Upper lobe of left lung (tissue), 6 donors: ENCODE measurements around the gene CLDN15. TPM values are rescaled to one million over a fixed set of nuclear protein-coding genes. Genes with fewer than 3 reads are reported as not detected.

Source experiments
- ATAC-seq, 2 donors: fragments of 200-7000 bp; cut with Tn5 transposase; one replicate each; pipeline ENCODE4 v1.9.1; 2022; ENCODE audit warnings: mild to moderate bottlenecking in 2 of 2, moderate library complexity in 2 of 2; ENCODE audit not compliant: low FRiP score in 2 of 2
- DNase-seq, 2 donors: peaks; one replicate each; pipeline ENCODE4 v3.0.0-alpha.2; 2019 to 2020
- H3K27ac ChIP-seq, 4 donors: fragments of 200-600 bp; sonication (generic); one replicate each; pipeline ENCODE4 v1.5.1; 2016 to 2019
- H3K27me3 ChIP-seq, 4 donors: fragments of 200-600 bp; sonication (generic); one replicate each; pipeline ENCODE4 v1.5.1; 2017 to 2019
- H3K36me3 ChIP-seq, 4 donors: fragments of 200-600 bp; sonication (generic); one replicate each; pipeline ENCODE4 v1.5.1; 2016 to 2019
- H3K4me1 ChIP-seq, 4 donors: fragments of 200-600 bp; sonication (generic); one replicate each; pipeline ENCODE4 v1.5.1; 2018 to 2019
- H3K4me3 ChIP-seq, 4 donors: fragments of 200-600 bp; sonication (generic); one replicate each; pipeline ENCODE4 v1.5.1; 2017 to 2019; ENCODE audit warnings: mild to moderate bottlenecking in 2 of 4, moderate library complexity in 1 of 4
- H3K9me3 ChIP-seq, 4 donors: fragments of 200-600 bp; sonication (generic); one replicate each; pipeline ENCODE4 v1.5.1; 2018 to 2019
- EP300 ChIP-seq, 4 donors: sonication (generic); formaldehyde crosslinking; IDR thresholded peaks; one replicate each; pipeline ENCODE4 v1.5.1; 2017; ENCODE audit warnings: antibody characterized with exemption in 4 of 4, control low read depth in 2 of 4
- POLR2A ChIP-seq, 4 donors: fragments of 450-650 bp; IDR thresholded peaks; one replicate each; pipeline ENCODE4 v1.5.1; 2016 to 2017; ENCODE audit warnings: antibody characterized with exemption in 4 of 4, mild to moderate bottlenecking in 2 of 4
- POLR2AphosphoS5 ChIP-seq, 2 donors: sonication (generic); formaldehyde crosslinking; IDR thresholded peaks; one replicate each; pipeline ENCODE4 v1.5.1; 2017; ENCODE audit warnings: antibody characterized with exemption in 2 of 2
- WGBS, 2 donors: methylation state at CpG; one replicate each; pipeline ENCODE4 v1.1.5; 2017 to 2018; 5-methylcytosine and 5-hydroxymethylcytosine counted together
- total RNA-seq, 6 donors: library from RNA; depleted of rRNA in 4 of 6; stranded (reverse); fragments of >200 nt in 4 of 6; gene quantifications; one replicate each; pipeline versions ENCODE4 v1.1.0 to v1.2.1, GENCODE V29; 2016 to 2021
- TF ChIP-seq, protein P1 (sequence below), 6 experiments: fragments of 450-650 bp in 4 of 6; fragments of 200-600 bp in 2 of 6; sonication (generic) in 2 of 6; IDR thresholded peaks; one replicate each; pipeline ENCODE4 v1.5.1; 2016 to 2019; ENCODE audit warnings: antibody characterized with exemption in 6 of 6
- donor health status: DM: no; HTN: no; CAD: no; lungs with moderate emphysema.
- donor health status: DM: no; HTN: yes; CAD: no; lungs with severe emphysema.

Gene CLDN15
- total RNA-seq, 6 donors from 2014 or later: 6.0 to 31.4 (median 8.8) TPM

GRCh38 chr7:101241443-101242349 is 4.1 kb upstream of the CLDN15 start:
- peak overlapping the region in 3 of 4 donors; percentile 85 to 98 (median 94) for H3K27ac ChIP-seq
- TF ChIP-seq, protein P1, sequence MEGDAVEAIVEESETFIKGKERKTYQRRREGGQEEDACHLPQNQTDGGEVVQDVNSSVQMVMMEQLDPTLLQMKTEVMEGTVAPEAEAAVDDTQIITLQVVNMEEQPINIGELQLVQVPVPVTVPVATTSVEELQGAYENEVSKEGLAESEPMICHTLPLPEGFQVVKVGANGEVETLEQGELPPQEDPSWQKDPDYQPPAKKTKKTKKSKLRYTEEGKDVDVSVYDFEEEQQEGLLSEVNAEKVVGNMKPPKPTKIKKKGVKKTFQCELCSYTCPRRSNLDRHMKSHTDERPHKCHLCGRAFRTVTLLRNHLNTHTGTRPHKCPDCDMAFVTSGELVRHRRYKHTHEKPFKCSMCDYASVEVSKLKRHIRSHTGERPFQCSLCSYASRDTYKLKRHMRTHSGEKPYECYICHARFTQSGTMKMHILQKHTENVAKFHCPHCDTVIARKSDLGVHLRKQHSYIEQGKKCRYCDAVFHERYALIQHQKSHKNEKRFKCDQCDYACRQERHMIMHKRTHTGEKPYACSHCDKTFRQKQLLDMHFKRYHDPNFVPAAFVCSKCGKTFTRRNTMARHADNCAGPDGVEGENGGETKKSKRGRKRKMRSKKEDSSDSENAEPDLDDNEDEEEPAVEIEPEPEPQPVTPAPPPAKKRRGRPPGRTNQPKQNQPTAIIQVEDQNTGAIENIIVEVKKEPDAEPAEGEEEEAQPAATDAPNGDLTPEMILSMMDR (IDR thresholded peaks at IDR 0.05): no peak
- TF ChIP-seq EP300 (IDR thresholded peaks at IDR 0.05): no peak
- no peak for TF ChIP-seq POLR2AphosphoS5 (IDR thresholded peaks at IDR 0.05)
- no peak for TF ChIP-seq POLR2A (IDR thresholded peaks at IDR 0.05)
- DNase-seq (no peak), ATAC-seq (no peak)
- H3K4me3 ChIP-seq: no peak overlapping the region
- 69 to 84% methylated on average over 16 of the region's 16 CpGs for WGBS, 2 donors
- no peaks in the 10 kb centered on the region for H3K9me3 ChIP-seq
- H3K36me3 ChIP-seq: peaks cover 3 to 44% (median 24%) of the 10 kb centered on the region in 4 donors
- H3K27me3 ChIP-seq: no peaks in the 10 kb centered on the region
- peaks cover 49 to 72% (median 68%) of the 10 kb centered on the region in 4 donors for H3K4me1 ChIP-seq

DNA sequence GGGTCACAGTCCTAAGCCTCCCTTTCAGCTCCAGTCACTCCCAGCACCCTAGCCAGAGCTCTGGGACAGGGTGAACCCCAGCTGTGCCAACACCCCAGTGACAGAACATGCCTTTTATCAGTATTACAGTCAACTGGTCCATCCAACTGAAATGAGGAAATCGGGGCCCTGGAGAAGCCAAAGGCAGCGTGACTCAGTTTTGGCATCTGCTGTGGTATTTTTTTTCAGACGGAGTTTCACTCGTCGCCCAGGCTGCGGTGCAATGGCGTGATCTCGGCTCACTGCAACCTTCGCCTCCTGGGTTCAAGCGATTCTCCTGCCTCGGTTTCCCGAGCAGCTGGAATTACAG is 3.4 kb upstream of the CLDN15 start:
- H3K4me1 ChIP-seq: peaks cover 49 to 71% (median 67%) of the 10 kb centered on the region in 4 donors
- TF ChIP-seq EP300 (IDR thresholded peaks at IDR 0.05): no peak
- TF ChIP-seq POLR2A (IDR thresholded peaks at IDR 0.05): no peak
- TF ChIP-seq POLR2AphosphoS5 (IDR thresholded peaks at IDR 0.05): no peak
- TF ChIP-seq, protein P1 (IDR thresholded peaks at IDR 0.05): no peak
- no peaks in the 10 kb centered on the region for H3K9me3 ChIP-seq
- peaks cover 3 to 51% (median 24%) of the 10 kb centered on the region in 4 donors for H3K36me3 ChIP-seq
- H3K4me3 ChIP-seq: no peak overlapping the region
- no peak for DNase-seq
- peak overlapping the region; percentile 76 to 94 (median 88) for H3K27ac ChIP-seq
- ATAC-seq: no peak
- 85 to 88% methylated on average over 9 to 12 of the region's 12 CpGs for WGBS, 2 donors
- H3K27me3 ChIP-seq: no peaks in the 10 kb centered on the region

GRCh38 chr7:101240226-101241014 is 2.8 kb upstream of the CLDN15 start:
- 86 to 88% methylated on average over 32 of the region's 32 CpGs for whole genome bisulfite sequencing, 2 donors
- Histone ChIP-seq H3K27me3 (no peaks in the 10 kb centered on the region), H3K36me3 (peaks cover 3 to 54% (median 24%) of the 10 kb centered on the region in 4 donors), H3K4me3 (no peak overlapping the region), H3K4me1 (peaks cover 47 to 66% (median 61%) of the 10 kb centered on the region in 4 donors), H3K9me3 (no peaks in the 10 kb centered on the region), H3K27ac (peak overlapping the region; percentile 76 to 94 (median 88))
- no peak for ATAC-seq
- peak in 1 of 2 donors; percentile 45 for DNase-seq
- TF ChIP-seq EP300 (IDR thresholded peaks at IDR 0.05) (no peak), POLR2A (IDR thresholded peaks at IDR 0.05) (no peak), POLR2AphosphoS5 (IDR thresholded peaks at IDR 0.05) (no peak)
- TF ChIP-seq, protein P1 (IDR thresholded peaks at IDR 0.05): no peak

DNA sequence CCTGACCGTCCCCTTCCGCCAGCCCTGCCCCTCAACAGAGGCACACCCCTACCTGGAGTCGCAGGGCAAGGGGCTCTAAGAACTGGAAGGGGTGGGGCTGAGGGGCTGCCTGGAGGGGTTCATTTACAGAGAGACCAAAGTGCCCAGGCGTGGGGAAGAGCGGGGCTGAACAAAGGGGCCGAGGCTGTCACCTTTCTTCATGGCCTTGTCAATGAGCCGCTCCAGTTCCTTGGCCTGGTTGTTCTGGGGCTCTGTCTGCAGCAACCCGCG is 2.3 kb upstream of the CLDN15 start:
- WGBS, 2 donors: 85 to 87% methylated on average over 7 to 9 of the region's 9 CpGs
- no peaks in the 10 kb centered on the region for H3K9me3 ChIP-seq
- H3K27me3 ChIP-seq: no peaks in the 10 kb centered on the region
- ATAC-seq (no peak), DNase-seq (no peak)
- H3K36me3 ChIP-seq: peaks cover 3 to 54% (median 24%) of the 10 kb centered on the region in 4 donors
- H3K27ac ChIP-seq: peak overlapping the region; percentile 76 to 94 (median 88)
- H3K4me3 ChIP-seq: no peak overlapping the region
- H3K4me1 ChIP-seq: peaks cover 45 to 61% (median 57%) of the 10 kb centered on the region in 4 donors
- TF ChIP-seq, protein P1 (IDR thresholded peaks at IDR 0.05): no peak
- TF ChIP-seq POLR2A (IDR thresholded peaks at IDR 0.05): no peak
- TF ChIP-seq POLR2AphosphoS5 (IDR thresholded peaks at IDR 0.05): no peak
- no peak for TF ChIP-seq EP300 (IDR thresholded peaks at IDR 0.05)
